ENCODE results near the gene IGLL5. TPM values are rescaled to one million over a fixed set of nuclear protein-coding genes. Genes with fewer than 3 reads are reported as not detected.
A peak's percentile ranks its signal among the peaks of the same experiment; 100 is the strongest.

IGLL5 gene
- total and polyA plus RNA-seq, 12 donors = 0.43 to 24.7 (median 1.8) TPM; not detected in 6

GRCh38 chr22:22941831-22942510 lies 54.4 kb downstream of the IGLL5 start:
- peak in 4 of 7 donors; percentile 3 to 15 (median 8) for DNase-seq
- peaks cover 11% of the 10 kb centered on the region for H3K27me3 ChIP-seq
- H3K4me1 ChIP-seq (replicated peaks in 1 of 2) = no peaks in the 10 kb centered on the region
- WGBS, 4 donors = 80 to 82% methylated on average over 6 of the region's 6 CpGs; no CpG with 5 or more reads in 2 of the 4 donors
- H3K4me3 ChIP-seq = no peak overlapping the region
- intact Hi-C loops (cut with DNase I) = no loop called here
- no peaks in the 10 kb centered on the region for H3K36me3 ChIP-seq (replicated peaks in 1 of 2)
- TF ChIP-seq POLR2A (IDR thresholded peaks at IDR 0.05) = no peak
- no peak for TF ChIP-seq CTCF (IDR thresholded peaks at IDR 0.05)
- no peaks in the 10 kb centered on the region for H3K9me3 ChIP-seq (replicated peaks in 1 of 3)
- no peak overlapping the region for H3K27ac ChIP-seq

- H3K36me3 ChIP-seq (replicated peaks in 1 of 2) = no peaks in the 10 kb centered on the region
- intact Hi-C loops (cut with DNase I) = no loop called here
- peaks cover 11% of the 10 kb centered on the region for H3K27me3 ChIP-seq
- peak; percentile 54 to 80 (median 67) for DNase-seq
- no peaks in the 10 kb centered on the region for H3K4me1 ChIP-seq (replicated peaks in 1 of 2)
- H3K4me3 ChIP-seq = no peak overlapping the region
- TF ChIP-seq CTCF (IDR thresholded peaks at IDR 0.05) (peak; percentile 31 to 72 (median 58)), POLR2A (IDR thresholded peaks at IDR 0.05) (no peak)
- 41 to 52% (median 46%) methylated on average over 7 to 12 of the region's 12 CpGs for WGBS, 4 donors
- H3K9me3 ChIP-seq (replicated peaks in 1 of 3) = no peaks in the 10 kb centered on the region
- H3K27ac ChIP-seq = no peak overlapping the region
Observed at GRCh38 chr22:22942511-22943329, 55.1 kb downstream of the IGLL5 start.

DNA sequence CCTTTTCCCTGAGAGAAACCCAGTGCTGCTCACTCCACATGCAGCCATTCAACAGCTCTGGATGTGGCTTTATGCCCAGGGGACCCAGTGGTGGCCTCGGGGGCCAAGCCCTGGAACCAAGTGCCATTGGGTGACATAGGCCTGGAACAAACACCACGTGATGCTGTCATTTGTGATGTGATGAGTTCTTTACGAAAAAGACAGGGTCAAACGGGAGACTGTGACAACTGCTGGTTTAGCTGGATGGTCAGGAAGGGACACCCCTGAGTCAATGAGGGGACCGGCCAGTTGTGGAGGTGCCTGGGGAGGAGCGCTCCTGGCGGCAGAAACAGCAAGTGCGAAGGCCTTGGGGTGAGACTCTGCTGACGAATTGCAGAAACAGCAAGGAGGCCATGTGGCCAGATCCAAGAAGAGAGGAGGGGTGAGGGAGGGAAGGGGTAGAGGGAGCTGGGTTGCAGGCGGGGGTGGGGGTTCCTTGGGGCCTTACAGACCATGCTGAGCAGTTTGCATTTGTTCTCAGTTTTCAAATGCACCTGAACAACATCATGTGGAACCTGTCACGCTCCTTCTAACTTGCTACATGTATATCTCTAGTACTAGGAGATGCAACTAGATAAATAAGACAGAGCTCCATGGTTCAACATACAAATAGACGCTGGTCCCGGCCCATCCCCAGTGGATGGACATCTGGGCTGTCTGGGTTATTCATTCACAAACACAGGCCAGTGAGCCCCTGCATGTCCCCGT lies 56.1 kb downstream of the IGLL5 start:
- Histone ChIP-seq H3K27ac (no peak overlapping the region), H3K4me1 (replicated peaks in 1 of 2) (no peaks in the 10 kb centered on the region), H3K4me3 (no peak overlapping the region), H3K9me3 (replicated peaks in 1 of 3) (no peaks in the 10 kb centered on the region), H3K27me3 (peaks cover 11% of the 10 kb centered on the region), H3K36me3 (replicated peaks in 1 of 2) (no peaks in the 10 kb centered on the region)
- DNase-seq = peak in 5 of 7 donors; percentile 1 to 29 (median 7)
- 71 to 82% (median 80%) methylated on average over 14 of the region's 14 CpGs for WGBS, 4 donors
- no peak for TF ChIP-seq CTCF (IDR thresholded peaks at IDR 0.05)
- TF ChIP-seq POLR2A (IDR thresholded peaks at IDR 0.05) = no peak
- intact Hi-C loops (cut with DNase I) = no loop called here
